ENCODE measurements around the gene IFNA10.

DNA sequence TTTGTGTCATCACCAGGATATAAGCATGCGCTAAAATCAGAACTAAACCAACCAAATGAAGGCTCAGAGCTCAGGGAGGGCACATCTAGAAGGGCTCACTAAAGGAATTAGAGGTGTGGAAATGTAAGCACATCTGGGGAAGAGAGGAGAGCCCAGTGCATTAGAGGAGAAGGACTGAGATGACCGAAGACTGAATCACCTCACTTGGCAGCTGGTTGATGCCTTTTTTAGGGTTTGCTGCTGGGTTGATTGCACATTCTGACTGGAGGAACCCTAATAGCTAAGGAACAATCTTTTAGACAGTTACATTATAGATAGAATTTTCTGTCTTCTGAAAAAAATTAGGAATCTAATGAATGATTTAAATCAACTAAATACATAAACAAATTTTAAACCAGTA, 32.3 kb downstream of the IFNA10 start:
- no peak for TF ChIP-seq EZH2 (IDR thresholded peaks at IDR 0.05; ENCODE audit: borderline replicate concordance, low read depth, low read length, poor library complexity, severe bottlenecking)
- TF ChIP-seq, protein P1, sequence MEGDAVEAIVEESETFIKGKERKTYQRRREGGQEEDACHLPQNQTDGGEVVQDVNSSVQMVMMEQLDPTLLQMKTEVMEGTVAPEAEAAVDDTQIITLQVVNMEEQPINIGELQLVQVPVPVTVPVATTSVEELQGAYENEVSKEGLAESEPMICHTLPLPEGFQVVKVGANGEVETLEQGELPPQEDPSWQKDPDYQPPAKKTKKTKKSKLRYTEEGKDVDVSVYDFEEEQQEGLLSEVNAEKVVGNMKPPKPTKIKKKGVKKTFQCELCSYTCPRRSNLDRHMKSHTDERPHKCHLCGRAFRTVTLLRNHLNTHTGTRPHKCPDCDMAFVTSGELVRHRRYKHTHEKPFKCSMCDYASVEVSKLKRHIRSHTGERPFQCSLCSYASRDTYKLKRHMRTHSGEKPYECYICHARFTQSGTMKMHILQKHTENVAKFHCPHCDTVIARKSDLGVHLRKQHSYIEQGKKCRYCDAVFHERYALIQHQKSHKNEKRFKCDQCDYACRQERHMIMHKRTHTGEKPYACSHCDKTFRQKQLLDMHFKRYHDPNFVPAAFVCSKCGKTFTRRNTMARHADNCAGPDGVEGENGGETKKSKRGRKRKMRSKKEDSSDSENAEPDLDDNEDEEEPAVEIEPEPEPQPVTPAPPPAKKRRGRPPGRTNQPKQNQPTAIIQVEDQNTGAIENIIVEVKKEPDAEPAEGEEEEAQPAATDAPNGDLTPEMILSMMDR (conservative IDR thresholded peaks at IDR 0.05; ENCODE audit: low read depth, low read length), result no peak

All from A673 (cell line).